Measurements from ENCODE around the gene SIK3. TPM values are rescaled to one million over a fixed set of nuclear protein-coding genes. Genes with fewer than 3 reads are reported as not detected.

SIK3 gene
- total RNA-seq, 1 experiment from 2014 or later = 33.3 TPM

- no peak for TF ChIP-seq CTCF (IDR thresholded peaks at IDR 0.05; ENCODE audit: unreplicated experiment)
- Mint-ChIP-seq H3K9me3 (ENCODE audit: unreplicated experiment) (peaks cover 9% of the 10 kb centered on the region), H3K4me3 (ENCODE audit: unreplicated experiment) (no peak overlapping the region), H3K4me1 (ENCODE audit: insufficient read depth, unreplicated experiment) (peaks cover 12% of the 10 kb centered on the region), H3K36me3 (ENCODE audit: insufficient read depth, unreplicated experiment) (peaks cover 20% of the 10 kb centered on the region), H3K27me3 (ENCODE audit: insufficient read depth, unreplicated experiment) (no peaks in the 10 kb centered on the region), H3K27ac (ENCODE audit: low read depth, unreplicated experiment) (no peak overlapping the region)
- intact Hi-C loops (cut with micrococcal nuclease) = no loop called here
- DNase-seq (ENCODE audit: unreplicated experiment) = no peak
- POLR2A ChIA-PET = interaction anchor here (0.6 kb wide), 1 partner anchor 21 kb away, joined by 3 read pairs; no protein-coding TSS in a partner anchor
- no TSS peak for BruUV-seq (replicated peaks)
- CTCF ChIA-PET = interaction anchor here (0.6 to 2.5 kb wide), 3 partner anchors 68 to 175 kb away, joined by 3 to 12 read pairs (median 4); no protein-coding TSS in a partner anchor
Measured at GRCh38 chr11:116930586-116930985, 167.6 kb downstream of the SIK3 start.

GRCh38 chr11:116930177-116930576 is 168.1 kb downstream of the SIK3 start:
- Mint-ChIP-seq H3K27ac (ENCODE audit: low read depth, unreplicated experiment) (no peak overlapping the region), H3K4me1 (ENCODE audit: insufficient read depth, unreplicated experiment) (peaks cover 12% of the 10 kb centered on the region), H3K9me3 (ENCODE audit: unreplicated experiment) (peaks cover 9% of the 10 kb centered on the region), H3K36me3 (ENCODE audit: insufficient read depth, unreplicated experiment) (peaks cover 20% of the 10 kb centered on the region), H3K4me3 (ENCODE audit: unreplicated experiment) (no peak overlapping the region), H3K27me3 (ENCODE audit: insufficient read depth, unreplicated experiment) (no peaks in the 10 kb centered on the region)
- TF ChIP-seq CTCF (IDR thresholded peaks at IDR 0.05; ENCODE audit: unreplicated experiment) = no peak
- no TSS peak for BruUV-seq (replicated peaks)
- intact Hi-C loops (cut with micrococcal nuclease) = no loop called here
- CTCF ChIA-PET = interaction anchor here (1.3 to 2.5 kb wide), 2 partner anchors 123 to 176 kb away, joined by 4 to 12 read pairs; no protein-coding TSS in a partner anchor
- POLR2A ChIA-PET = interaction anchor here (1.0 kb wide), 2 partner anchors 11 to 13 kb away, joined by 3 read pairs; no protein-coding TSS in a partner anchor
- DNase-seq (ENCODE audit: unreplicated experiment) = no peak

GRCh38 chr11:116929414-116930090 is 168.7 kb downstream of the SIK3 start:
- Mint-ChIP-seq H3K27me3 (ENCODE audit: insufficient read depth, unreplicated experiment) (no peaks in the 10 kb centered on the region), H3K27ac (ENCODE audit: low read depth, unreplicated experiment) (no peak overlapping the region), H3K9me3 (ENCODE audit: unreplicated experiment) (peaks cover 9% of the 10 kb centered on the region), H3K4me3 (ENCODE audit: unreplicated experiment) (no peak overlapping the region), H3K4me1 (ENCODE audit: insufficient read depth, unreplicated experiment) (peaks cover 12% of the 10 kb centered on the region), H3K36me3 (ENCODE audit: insufficient read depth, unreplicated experiment) (peaks cover 15% of the 10 kb centered on the region)
- no peak for DNase-seq (ENCODE audit: unreplicated experiment)
- POLR2A ChIA-PET = interaction anchor here (0.9 to 1.0 kb wide), 3 partner anchors 10 to 148 kb away, joined by 3 read pairs; no protein-coding TSS in a partner anchor
- CTCF ChIA-PET = interaction anchor here (0.7 to 2.5 kb wide), 5 partner anchors 49 to 297 kb away, joined by 3 to 12 read pairs (median 4); no protein-coding TSS in a partner anchor
- intact Hi-C loops (cut with micrococcal nuclease) = no loop called here
- no TSS peak for BruUV-seq (replicated peaks)
- TF ChIP-seq CTCF (IDR thresholded peaks at IDR 0.05; ENCODE audit: unreplicated experiment) = no peak

- H3K4me3 Mint-ChIP-seq (ENCODE audit: unreplicated experiment) = no peak overlapping the region
- CTCF ChIA-PET = interaction anchor here (0.8 to 2.5 kb wide), 2 partner anchors 177 to 298 kb away, joined by 3 to 12 read pairs; no protein-coding TSS in a partner anchor
Measured at GRCh38 chr11:116928845-116929244, 169.4 kb downstream of the SIK3 start.

More at GRCh38 chr11:116928845-116929244, 169.4 kb downstream of the SIK3 start:
- BruUV-seq (replicated peaks) = no TSS peak
- POLR2A ChIA-PET = interaction anchor here (0.9 to 1.0 kb wide), 2 partner anchors 9 to 149 kb away, joined by 3 read pairs; no protein-coding TSS in a partner anchor
- peaks cover 12% of the 10 kb centered on the region for H3K36me3 Mint-ChIP-seq (ENCODE audit: insufficient read depth, unreplicated experiment)
- peaks cover 4% of the 10 kb centered on the region for H3K9me3 Mint-ChIP-seq (ENCODE audit: unreplicated experiment)
- no peak for DNase-seq (ENCODE audit: unreplicated experiment)
- no peak for TF ChIP-seq CTCF (IDR thresholded peaks at IDR 0.05; ENCODE audit: unreplicated experiment)
- no peaks in the 10 kb centered on the region for H3K27me3 Mint-ChIP-seq (ENCODE audit: insufficient read depth, unreplicated experiment)
- H3K4me1 Mint-ChIP-seq (ENCODE audit: insufficient read depth, unreplicated experiment) = peaks cover 12% of the 10 kb centered on the region
- H3K27ac Mint-ChIP-seq (ENCODE audit: low read depth, unreplicated experiment) = no peak overlapping the region
- intact Hi-C loops (cut with micrococcal nuclease) = no loop called here
